Measurements from ENCODE around the gene SIRT1. TPM values are rescaled to one million over a fixed set of nuclear protein-coding genes. Genes with fewer than 3 reads are reported as not detected.
"Not testable (repeated sequence)": the region's sequence is repeated elsewhere in the genome, so short reads cannot be mapped to it uniquely, and the experiment has no call there.

SIRT1 gene
- total RNA-seq, 1 experiment from 2014 or later, result 17.8 TPM

DNA sequence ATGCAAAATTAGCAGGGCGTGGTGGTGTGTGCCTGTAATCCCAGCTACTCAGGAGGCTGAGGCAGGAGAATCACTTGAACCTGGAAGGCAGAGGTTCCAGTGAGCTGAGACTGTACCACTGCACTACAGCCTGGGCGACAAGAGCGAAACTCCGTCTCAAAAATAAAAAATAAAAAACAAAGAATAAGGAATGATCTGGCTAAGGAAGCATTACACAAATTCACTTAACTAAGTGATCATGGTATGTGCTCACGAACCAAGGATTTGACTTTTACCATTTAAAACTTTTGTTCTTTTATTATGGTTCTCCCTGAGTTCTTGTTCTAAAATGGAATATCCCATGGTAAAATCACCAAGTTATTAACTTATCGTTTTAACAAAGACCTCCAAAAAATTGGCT, 71.2 kb downstream of the SIRT1 start:
- no peak for DNase-seq (ENCODE audit: low read depth)

DNA sequence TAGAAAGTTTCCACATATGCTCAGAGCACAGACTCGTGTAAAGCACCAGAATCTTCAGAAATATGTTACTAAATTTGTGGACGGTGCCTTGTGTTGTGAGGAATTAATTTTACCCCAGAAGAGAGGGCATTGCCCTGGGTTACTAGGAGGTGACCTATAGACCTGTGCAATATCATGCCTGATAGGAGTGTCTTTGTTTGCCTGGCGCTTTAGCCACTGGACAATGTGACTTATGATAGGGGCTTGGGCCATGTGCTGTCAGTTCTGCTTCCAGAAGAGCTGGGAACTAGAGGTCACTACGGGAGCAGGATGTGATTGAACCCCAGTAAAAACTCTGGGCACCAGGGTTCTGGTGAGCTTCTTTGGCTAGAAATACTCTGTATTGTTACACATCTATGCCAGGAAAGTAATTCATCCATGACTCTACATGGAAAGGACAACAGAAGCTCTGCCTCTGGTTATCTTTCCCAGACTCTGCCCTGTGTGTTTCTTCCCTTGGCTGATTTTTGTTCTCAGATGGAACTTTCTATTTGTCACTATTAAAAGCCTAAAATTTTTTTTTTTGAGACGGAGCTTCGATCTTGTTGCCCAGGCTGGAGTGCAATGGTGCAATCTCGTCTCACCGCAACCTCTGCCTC, 75.5 kb downstream of the SIRT1 start:
- DNase-seq (ENCODE audit: low read depth), result no peak

DNA sequence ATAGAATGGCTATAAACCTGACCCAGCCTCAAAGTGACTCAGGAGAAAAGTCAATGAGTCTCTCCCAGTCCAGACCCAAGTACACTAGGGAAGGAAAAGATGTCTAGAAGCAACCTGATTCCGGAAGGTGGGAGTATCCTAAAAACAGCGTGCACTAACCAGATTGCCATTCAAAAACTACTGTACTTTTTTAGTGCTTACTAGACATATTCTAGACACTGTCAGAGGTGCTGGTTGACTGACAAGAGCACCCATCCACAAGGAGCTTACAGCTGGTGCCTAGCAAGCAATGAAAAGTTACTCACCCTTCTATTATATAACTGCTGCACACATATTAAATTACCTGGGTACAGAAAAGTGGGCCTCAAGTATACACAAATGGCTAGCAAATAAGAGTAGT, 81.0 kb downstream of the SIRT1 start:
- DNase-seq (ENCODE audit: low read depth), result no peak

DNA sequence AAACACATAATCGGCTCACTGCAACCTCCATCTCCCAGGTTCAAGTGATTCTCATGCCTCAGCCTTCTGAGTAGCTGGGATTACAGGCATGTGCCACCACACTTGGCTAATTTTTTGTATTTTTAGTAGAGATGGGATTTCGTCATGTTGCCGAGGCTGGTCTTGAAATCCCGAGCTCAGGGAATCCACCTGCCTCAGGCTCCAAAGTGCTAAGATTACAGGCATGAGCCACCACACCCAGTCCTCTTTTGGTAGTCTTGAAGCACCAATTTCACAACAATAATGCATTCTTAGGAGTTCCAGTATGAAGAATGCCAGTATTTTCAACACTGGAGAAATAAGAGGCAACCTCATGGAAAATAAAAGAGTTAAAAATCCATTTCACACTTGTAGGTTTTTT, 81.6 kb downstream of the SIRT1 start:
- not testable (repeated sequence) for DNase-seq (ENCODE audit: low read depth)

Other genes starting within 250 kb of the SIRT1 start
- 0.06 and 0.19 TPM in 2 replicates for gene CTNNA3, start 188.5 kb upstream of the SIRT1 start, total RNA-seq (2014; rRNA removed)
- gene DNAJC12, start 46.5 kb upstream of the SIRT1 start, total RNA-seq (2014; rRNA removed), result 6.9 and 9.4 TPM in 2 replicates
- gene HERC4, start 190.6 kb downstream of the SIRT1 start, total RNA-seq (2014; rRNA removed), result 82.3 and 82.8 TPM in 2 replicates
- gene MYPN, start 224.8 kb downstream of the SIRT1 start, total RNA-seq (2014; rRNA removed), result 31.8 and 32.7 TPM in 2 replicates

Measured in LHCN-M2 (cell line).